Kasumi-1 (cell line): ENCODE data around the gene PADI1.

Experiments
- DNase-seq, 2 experiments: peaks; one replicate each; lab custom pipeline; 2025; lab: John Stamatoyannopoulos, UW

Gene PADI1

DNA sequence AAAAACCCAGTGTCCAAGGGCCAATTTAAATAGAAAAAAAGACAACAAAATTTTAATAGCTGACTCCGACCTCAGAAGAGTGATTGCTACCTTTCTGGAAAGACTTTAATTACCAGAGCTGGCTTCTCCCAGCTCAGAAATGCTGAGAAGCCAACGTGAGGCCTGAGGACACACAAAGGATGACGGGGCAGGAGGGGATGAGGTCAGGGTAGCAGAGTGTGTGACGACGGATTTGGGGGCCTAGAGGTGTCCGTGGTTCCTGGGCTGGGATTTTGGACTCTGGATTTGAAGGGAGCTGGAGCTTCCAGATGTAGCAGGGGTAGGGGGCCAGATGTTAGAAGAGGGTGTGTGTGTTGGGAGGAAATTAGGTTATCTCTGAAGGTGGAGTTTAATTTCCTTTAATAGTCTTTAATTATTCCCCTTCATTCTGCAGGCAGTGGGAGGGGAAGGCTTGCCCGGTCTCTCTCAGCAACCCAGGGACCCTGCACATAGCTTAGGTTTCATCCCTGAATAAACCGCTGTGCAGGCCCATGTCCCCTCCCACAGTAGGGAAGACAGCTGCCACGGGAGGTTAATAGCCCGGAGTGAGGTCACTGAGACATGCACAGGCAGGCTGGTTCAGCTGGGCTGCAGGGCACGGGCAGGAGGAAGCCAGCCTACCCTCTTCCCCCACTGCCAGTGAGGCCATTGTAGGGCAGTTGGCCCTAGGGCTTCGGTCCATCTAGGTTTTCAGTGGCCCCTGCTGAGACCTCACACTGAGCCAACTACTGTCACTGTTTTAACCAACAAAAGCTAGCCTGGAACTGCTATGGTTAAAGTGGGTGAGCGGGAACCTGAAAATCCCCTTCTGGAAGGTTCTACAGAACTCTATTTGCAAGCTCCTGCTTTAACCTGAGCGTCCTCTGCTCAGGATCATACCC lies 40.2 kb downstream of the PADI1 start:
- no peak for DNase-seq

- DNase-seq, result no peak
Measured at GRCh38 chr1:17245816-17246325, 40.9 kb downstream of the PADI1 start.

DNA sequence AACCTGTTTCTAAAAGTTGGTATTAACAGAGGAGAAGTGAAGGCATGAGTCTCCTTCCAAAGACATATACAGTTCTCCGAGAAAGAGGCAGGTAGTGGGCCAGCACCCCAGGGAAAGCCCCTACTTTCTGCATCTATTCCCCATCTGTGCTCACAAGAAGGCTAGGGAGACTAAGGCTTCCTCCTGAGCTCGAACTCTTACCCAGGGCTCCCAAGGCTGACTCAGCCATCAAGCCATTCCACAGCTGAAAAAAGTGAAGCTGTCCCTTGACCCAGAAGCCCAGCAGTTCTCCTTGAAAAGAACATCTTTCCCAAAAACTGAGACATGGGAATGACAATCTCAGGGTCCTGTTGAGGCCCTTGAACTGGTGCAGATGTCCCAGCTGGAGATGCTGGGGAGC lies 42.0 kb downstream of the PADI1 start:
- no peak for DNase-seq

- DNase-seq, result no peak
Measured at GRCh38 chr1:17248781-17249180, 43.9 kb downstream of the PADI1 start, which contains the start of gene PADI3. Gene PADI3 (plus strand): TSS chr1:17249098. CDS start chr1:17249138, 40 bp downstream.

DNA sequence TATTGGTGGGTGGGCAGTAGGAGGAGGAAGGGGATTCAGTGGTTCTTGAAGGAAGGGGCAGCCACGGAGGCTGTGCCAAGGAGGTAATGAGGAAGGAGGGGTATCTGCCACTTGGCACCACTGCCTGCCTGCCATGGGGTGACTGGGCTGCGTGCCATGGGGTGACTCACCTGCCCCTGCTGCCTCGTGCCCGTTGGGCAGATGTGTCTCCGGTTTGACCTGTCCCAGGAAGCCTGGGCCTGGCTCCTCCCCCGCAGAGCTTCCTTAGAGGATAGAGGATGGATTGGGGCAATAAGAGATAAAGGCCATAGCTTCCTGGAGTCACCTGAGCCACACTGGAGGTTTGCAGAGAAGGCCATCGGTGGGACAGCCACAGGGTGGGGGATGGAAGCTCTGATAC lies 45.7 kb downstream of the PADI1 start:
- no peak for DNase-seq

DNA sequence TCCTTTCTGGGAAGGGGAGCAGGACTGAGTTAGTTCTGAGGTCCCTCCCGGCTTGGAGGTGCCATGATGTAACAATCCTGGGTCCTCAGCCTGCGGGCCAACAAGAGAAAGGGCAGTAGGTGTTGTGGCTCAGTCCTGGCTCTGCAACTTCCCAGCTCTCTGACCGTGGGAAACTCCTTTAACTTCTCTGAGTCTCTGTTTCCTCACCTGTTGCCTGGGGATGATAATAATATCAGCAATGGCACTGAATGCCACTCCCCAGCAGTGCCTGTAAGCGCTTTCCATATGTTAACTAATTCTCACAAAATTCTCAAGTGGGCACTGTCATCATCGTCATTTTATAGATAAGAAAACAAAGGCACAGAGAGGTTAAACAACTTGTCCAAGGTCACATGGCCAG lies 46.3 kb downstream of the PADI1 start:
- DNase-seq, result no peak

DNA sequence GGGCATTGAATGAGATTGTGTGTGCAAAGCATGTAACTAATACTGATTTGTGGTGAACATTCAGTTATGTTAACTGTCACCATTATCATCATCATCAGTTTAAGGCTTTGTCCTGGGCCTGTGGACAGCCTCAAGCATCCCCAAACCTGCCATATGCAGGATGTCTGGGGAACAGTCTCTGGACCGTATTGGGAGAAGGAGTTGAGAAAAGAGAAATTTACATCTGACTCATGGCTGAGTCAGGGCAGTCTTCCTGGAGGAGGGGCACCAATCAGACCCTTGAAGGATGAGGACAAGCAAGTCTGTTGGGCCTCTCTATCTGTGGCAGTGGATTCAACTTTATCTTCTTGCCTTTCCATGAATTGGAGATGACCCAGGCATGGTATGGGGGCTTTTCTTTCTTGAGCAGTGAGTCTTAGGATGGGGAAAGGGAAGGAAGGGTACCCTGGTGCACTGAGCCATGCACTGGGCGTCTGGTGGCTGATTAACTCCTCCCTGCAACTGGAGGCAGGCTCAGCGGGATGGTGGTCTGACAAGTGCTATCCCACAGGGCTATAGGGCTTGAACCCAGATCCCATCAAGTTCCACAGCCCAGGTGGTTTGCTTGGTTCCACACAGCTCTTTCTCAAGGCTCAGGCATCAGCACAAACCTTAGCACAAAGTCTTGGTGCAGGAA lies 46.9 kb downstream of the PADI1 start:
- DNase-seq, result no peak

GRCh38 chr1:17255336-17255735 lies 50.4 kb downstream of the PADI1 start:
- DNase-seq, result no peak

DNA sequence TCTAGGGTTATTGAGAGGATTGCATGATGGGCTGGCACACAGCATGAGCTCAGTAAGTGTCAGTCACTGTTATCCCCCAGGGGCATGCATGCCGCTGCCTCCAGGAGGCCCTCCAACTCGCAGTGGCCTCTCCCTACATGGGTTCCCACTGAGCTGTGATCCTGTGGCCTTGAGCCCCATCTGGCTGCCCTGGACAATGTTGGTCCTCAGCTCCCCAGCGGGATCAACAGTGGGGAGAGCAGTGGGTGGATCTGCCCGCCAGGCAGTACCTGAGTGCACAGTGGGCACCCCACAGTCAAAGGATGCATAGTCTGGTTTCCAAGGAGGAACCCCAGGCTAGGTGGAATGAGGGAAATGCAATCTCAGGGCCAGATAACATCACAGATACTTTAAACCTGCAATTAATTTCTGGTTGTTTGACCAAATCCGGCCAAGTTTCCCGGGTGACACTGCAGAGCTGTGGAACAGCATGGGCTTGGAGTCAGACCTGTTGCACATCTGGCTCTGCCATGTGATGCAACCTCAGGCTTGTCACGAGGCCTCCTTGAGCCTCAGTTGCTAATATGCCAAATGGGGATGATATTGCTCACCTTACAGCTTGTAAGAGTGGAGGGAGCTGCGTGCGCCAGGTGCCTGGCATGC lies 53.3 kb downstream of the PADI1 start:
- no peak for DNase-seq

GRCh38 chr1:17258758-17259130 lies 53.8 kb downstream of the PADI1 start:
- DNase-seq, result no peak

DNA sequence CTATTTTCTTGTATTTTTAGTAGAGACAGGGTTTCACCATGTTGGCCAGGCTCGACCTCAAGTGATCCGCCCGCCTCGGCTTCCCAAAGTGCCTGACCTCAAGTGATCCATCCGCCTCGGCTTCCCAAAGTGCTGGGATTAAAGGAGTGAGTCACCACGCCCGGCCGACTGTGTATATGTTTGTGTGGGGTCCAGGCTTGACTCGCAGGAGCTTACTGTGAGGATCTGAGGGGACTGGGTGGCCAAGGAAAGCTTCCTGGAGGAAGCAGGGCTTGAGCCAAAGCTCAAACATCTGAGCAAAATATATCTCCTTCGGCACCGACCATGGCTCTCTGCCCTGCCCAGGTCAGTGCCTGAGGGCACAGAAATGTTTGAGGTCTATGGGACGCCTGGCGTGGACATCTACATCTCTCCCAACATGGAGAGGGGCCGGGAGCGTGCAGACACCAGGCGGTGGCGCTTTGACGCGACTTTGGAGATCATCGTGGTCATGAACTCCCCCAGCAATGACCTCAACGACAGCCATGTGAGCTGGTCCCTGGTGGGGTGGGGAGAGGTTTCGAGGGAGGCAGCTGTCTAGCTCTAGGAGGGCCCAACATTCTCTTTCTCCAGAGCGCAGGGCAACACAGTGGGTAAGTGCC lies 54.4 kb downstream of the PADI1 start:
- no peak for DNase-seq

GRCh38 chr1:17260264-17260663 lies 55.3 kb downstream of the PADI1 start:
- no peak for DNase-seq

DNA sequence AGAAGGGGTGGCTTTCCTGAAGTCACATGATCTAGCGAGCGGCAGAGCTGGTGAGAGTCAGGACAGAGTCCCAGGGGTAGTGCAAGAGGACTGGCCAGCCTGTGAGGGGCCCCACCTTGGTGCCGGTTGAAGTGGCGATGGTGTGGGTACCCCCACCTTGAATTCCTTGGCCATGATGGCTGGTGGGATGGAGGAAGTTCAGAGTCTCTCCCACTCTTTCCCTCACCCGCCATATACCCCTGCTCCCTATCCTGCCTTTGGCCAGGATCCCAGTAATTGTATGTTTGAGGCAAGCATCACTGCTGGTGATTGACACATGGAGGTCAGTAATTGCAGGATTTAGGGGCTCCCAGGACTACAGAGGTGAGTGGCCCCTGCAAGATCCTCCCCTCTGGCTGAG lies 55.8 kb downstream of the PADI1 start:
- no peak for DNase-seq

DNA sequence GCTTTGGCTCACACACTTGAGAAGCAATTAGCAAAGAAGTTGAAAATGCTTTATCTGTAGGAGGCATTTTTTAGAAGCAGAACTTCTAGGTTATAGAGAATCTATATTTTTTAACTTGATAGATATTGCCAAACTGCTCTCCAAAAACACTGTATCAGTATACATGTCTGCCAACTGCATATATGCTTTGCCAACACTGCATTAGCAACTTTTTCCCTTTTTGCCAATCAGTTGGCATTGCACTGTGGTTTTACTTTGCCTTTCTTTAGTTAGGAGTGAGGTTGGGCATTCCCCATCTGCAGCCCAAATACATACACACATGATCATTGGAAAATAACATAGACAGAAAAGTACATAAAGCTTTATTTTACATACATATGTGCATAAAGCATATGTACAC lies 59.0 kb downstream of the PADI1 start:
- no peak for DNase-seq

- DNase-seq, result no peak
Measured at GRCh38 chr1:17264470-17264869, 59.5 kb downstream of the PADI1 start.

DNA sequence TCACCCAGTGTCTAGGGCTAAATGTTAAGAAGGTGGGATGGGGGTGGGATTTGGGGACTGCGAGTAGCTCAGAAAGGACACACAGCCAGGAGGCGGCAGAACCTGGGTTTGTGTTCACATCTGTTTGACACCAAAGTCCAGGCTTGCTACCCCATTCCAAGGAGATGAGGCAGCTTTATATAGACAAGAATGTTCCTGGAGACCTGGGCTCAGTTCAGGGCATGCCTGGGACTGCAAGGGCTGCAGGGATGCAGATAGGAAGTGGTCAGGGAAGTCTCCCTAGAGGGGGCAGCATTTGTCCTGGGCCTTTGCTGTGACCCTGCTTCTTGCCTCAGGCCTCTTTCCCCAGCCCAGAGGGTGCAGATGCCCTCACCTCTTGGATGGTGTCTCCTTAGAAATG lies 60.2 kb downstream of the PADI1 start:
- DNase-seq, result no peak

GRCh38 chr1:17265950-17266349 lies 61.0 kb downstream of the PADI1 start:
- DNase-seq, result no peak

DNA sequence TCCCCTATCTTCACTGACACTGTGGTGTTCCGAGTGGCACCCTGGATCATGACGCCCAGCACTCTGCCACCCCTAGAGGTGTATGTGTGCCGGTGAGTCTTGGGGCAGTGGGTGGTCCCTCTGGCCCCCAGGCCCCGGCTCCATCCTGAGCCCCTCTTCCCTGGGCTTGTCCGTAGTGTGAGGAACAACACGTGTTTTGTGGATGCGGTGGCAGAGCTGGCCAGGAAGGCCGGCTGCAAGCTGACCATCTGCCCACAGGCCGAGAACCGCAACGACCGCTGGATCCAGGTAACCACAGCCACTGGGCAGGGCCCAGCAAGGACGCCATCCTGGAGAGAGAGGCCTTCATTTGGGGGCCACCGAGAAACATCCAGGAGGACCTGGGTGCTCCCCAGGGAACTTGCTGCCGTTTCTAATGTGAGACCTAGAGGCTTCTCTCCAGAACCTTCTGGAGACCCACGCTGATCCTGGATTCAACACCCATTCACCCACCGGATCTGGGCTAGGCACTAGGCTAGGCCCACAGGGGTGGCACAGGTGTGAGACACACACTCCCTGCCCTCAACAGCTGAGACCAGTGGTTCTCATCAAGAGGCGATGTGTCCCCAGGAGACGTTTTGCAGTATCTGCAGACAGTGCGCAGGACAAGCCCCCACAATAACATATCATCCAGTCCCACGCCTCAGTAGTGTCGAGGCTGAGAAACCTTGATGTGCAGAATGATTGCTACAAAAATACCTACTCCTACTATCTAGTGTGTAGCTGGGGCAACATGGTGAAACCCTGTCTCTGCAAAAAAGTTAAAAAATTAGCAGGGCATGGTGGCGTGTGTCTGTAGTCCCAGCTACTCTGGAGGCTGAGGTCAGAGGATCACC lies 66.2 kb downstream of the PADI1 start:
- DNase-seq, result no peak

DNA sequence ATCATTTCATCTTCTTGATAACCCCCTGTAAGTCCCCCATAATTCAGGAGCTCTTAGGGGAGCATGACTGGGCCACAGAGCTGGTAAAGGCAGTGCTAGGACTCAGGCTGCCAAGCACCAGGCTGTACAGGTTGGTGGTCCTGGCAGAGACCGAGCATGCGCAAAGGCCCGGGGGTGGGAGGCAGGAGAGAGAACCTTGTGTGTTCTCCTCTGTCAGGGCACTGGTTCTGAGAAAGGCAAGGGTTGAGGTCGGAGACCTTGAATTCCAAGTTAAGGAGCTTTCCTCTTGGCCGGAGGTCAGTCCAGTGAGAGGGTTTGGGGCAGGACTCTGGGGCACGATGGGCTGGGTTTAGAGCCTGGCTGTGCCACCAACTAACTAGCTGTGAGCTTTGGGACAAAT lies 67.1 kb downstream of the PADI1 start:
- no peak for DNase-seq

GRCh38 chr1:17272646-17273045 lies 67.7 kb downstream of the PADI1 start:
- no peak for DNase-seq

- DNase-seq, result no peak
Measured at GRCh38 chr1:17273096-17273495, 68.2 kb downstream of the PADI1 start.
